ENCODE measurements around the gene CLDN5.

CLDN5 gene

GRCh38 chr22:19488884-19489843 lies 35.0 kb downstream of the CLDN5 start:
- no peak overlapping the region for H3K4me3 ChIP-seq (ENCODE audit: low read depth, low read length)
- TF ChIP-seq CTCF (IDR thresholded peaks at IDR 0.05; ENCODE audit: low read depth, low read length) = no peak

GRCh38 chr22:19488285-19488684 lies 35.9 kb downstream of the CLDN5 start:
- TF ChIP-seq CTCF (IDR thresholded peaks at IDR 0.05; ENCODE audit: low read depth, low read length) = no peak
- H3K4me3 ChIP-seq (ENCODE audit: low read depth, low read length) = no peak overlapping the region

GRCh38 chr22:19483481-19484244 lies 40.5 kb downstream of the CLDN5 start:
- TF ChIP-seq CTCF (IDR thresholded peaks at IDR 0.05; ENCODE audit: low read depth, low read length) = no peak

GRCh38 chr22:19482297-19482696 lies 41.9 kb downstream of the CLDN5 start:
- no peak overlapping the region for H3K4me3 ChIP-seq (ENCODE audit: low read depth, low read length)
- TF ChIP-seq CTCF (IDR thresholded peaks at IDR 0.05; ENCODE audit: low read depth, low read length) = no peak

More at GRCh38 chr22:19483481-19484244, 40.5 kb downstream of the CLDN5 start:
- H3K4me3 ChIP-seq (ENCODE audit: low read depth, low read length) = no peak overlapping the region

GRCh38 chr22:19480789-19481188 lies 43.4 kb downstream of the CLDN5 start:
- peak overlapping the region; percentile 91 for H3K4me3 ChIP-seq (ENCODE audit: low read depth, low read length)
- TF ChIP-seq CTCF (IDR thresholded peaks at IDR 0.05; ENCODE audit: low read depth, low read length) = no peak

- H3K4me3 ChIP-seq (ENCODE audit: low read depth, low read length) = peak overlapping the region; percentile 91
- no peak for TF ChIP-seq CTCF (IDR thresholded peaks at IDR 0.05; ENCODE audit: low read depth, low read length)
These were observed 44.0 kb downstream of the CLDN5 start for GRCh38 chr22:19480173-19480568.

All from WI38 (cell line).